Left kidney (tissue), 8 donors: ENCODE measurements around the gene BBS12. TPM values are rescaled to one million over a fixed set of nuclear protein-coding genes. Genes with fewer than 3 reads are reported as not detected.

ENCODE experiments used
- DNase-seq: peaks from one replicate; pipeline ENCODE4 v3.0.0-alpha.2; 2013
- long read RNA-seq, 8 donors: transcript quantifications; one replicate each; lab custom pipeline, GENCODE V29; 2026
- polyA plus RNA-seq: library from polyadenylated mRNA; unstranded; fragments of 120-200 nt; gene quantifications from one replicate; pipeline ENCODE4 v1.2.1, GENCODE V29; 2013; ENCODE audit not compliant: insufficient read length

BBS12 gene
- 15.7 TPM for polyA plus RNA-seq
- long read RNA-seq, donor 1, transcript BBS12-201 (2 exons, 3,244 nt): major isoform, 9 of 9 reads
- long read RNA-seq, donor 1, partial matches to known transcripts: 0 of 9 reads
- long read RNA-seq, donor 1, other reads (novel, unspliced or antisense): 0 of 9 reads
- long read RNA-seq, donor 2, transcript BBS12-201 (2 exons, 3,244 nt): major isoform, 9 of 9 reads
- long read RNA-seq, donor 2, partial matches to known transcripts: 0 of 9 reads
- long read RNA-seq, donor 2, other reads (novel, unspliced or antisense): 0 of 9 reads
- long read RNA-seq, donor 3, transcript BBS12-201 (2 exons, 3,244 nt): major isoform, 6 of 6 reads
- long read RNA-seq, donor 3, partial matches to known transcripts: 0 of 6 reads
- long read RNA-seq, donor 3, other reads (novel, unspliced or antisense): 0 of 6 reads
- long read RNA-seq, donor 4: 0 reads
- long read RNA-seq, donor 5, transcript BBS12-201 (2 exons, 3,244 nt): major isoform, 7 of 7 reads
- long read RNA-seq, donor 5, partial matches to known transcripts: 0 of 7 reads
- long read RNA-seq, donor 5, other reads (novel, unspliced or antisense): 0 of 7 reads
- long read RNA-seq, donor 6, partial matches to known transcripts: 0 of 3 reads
- long read RNA-seq, donor 6, other reads (novel, unspliced or antisense): 0 of 3 reads
- long read RNA-seq, donor 7, transcript BBS12-201 (2 exons, 3,244 nt): major isoform, 8 of 8 reads
- long read RNA-seq, donor 7, partial matches to known transcripts: 0 of 8 reads
- long read RNA-seq, donor 7, other reads (novel, unspliced or antisense): 0 of 8 reads
- long read RNA-seq, donor 8, partial matches to known transcripts: 0 of 4 reads
- long read RNA-seq, donor 8, other reads (novel, unspliced or antisense): 0 of 4 reads

DNA sequence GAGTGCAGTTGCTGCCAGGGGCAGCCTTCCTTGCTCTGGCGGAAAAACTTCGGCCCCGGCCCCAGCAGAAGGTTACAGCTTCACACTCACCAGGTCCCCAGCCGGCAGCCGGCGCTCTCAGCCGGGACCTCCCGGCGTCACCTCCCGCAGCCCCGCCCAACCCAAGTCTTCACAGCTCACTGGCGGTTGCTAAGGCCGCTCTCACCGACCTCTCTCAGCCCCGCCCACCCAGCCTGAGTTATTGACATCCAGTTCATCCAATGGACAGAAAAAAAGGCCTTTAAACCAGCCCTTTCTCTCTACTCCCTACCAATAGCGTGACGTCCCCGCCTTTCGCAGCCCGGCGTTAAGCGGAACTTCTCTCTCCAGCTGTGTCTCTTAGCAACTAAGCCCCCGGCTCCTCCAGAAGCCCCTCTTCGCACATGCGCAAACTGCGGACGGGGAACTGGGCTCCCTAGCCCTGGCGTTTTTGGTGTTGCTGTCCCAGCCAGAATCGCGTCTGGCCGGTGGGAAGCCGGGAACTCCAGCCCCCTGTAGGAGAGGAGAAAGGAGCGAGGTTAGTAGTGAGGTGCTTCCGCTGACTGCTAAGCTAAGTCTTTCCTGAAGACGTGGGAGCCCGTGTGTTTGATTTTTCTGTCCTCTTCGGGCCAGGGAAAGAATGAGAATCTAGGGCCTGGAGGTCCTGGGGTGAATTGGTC, at the start of gene BBS12:
Gene BBS12, plus strand, starts transcription at position 376 of the 698 bp plus-strand sequence. CDS start 9,189 bp downstream, outside the sequence.
- peak; percentile 100 for DNase-seq

DNA sequence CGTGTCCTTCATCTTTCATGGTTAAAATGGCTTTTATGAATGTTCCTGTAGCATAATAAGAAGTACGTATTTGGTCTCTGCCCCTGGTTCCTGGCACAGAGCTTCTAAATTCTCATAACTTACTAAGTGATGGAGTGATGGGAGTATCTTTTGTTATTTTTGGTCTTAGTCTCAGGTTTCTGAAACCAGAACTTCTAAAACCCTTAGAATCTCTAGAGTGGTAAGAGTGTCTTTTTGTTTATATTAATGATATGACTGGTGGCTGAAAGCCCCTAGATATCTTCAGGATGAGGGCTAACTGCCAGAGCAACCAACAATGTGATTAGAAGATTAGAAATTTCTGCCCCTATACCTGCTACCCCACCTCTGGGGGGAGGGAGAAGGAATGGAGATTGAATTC, 45.8 kb upstream of the BBS12 start:
- DNase-seq: no peak

DNA sequence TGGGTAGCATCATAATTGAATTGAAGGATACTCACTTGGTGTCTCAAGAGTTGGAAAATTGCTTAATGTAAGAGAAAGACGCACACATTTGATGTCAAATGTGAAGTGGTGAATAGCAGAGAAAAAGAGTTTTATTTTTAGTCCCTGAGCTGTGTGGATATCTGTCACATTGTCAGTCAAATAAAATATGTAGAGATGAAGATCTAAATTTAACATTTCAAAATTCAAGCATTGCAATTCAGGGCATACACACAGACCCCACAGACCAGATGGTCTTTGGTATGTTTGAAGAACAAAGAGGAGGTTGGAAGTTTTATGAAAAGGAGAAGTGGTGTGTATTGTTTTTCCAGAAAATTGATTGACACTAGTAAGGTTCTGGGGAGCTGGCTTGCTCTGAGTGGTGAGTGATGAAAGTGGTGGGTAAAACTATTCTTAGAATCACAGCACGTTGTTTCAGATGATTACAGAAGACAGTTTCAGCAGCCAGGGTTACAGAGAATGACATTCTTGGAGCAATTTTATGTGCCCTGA, 44.9 kb upstream of the BBS12 start:
- no peak for DNase-seq

DNA sequence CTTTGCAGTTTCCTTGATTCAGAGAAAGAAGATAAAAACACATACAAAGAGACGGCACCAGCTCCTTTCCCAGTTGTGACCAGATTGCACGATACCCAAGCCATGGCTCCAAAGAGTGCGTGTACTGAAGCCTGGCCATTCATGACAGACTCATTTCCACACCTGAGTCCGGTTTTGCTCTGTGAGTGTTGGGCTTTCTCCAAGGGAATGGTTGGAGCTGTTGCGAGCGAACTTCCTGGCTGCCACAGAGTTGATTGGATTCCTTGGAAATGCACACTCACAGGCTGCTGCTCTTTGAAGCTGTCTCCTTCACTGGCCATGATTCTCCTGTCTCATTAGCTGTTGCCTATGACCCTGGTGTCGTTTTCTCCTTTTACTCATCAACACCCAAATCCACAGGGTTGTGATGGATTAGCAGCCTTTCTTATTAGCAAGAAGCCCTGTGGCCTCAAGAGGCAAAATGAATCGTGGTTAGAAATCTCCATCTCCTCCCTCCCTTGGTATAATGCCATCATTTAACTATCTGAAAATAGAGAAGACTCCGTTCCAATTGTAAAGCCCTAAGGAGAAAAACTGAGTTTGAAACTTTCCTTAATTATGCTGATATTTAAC, 43.9 kb upstream of the BBS12 start:
- DNase-seq: no peak

DNA sequence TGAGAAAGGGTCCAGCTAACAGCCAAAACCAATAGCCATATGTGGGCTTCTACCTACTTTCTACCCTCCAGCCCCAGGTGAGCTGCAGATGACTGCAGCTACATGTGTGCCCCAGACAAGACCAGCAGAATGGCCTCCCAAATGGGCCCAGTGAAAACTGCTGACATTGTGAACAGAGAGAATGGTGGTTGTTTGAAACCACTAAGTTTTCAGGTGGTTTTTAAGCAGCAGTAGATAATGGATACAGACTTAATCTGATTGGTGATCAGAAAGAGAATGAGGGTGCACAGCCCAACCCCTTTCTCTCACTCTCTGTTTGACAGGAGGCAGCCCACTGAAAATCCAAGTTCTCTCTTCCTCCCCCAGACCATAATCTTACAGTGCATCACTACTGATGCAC, 42.5 kb upstream of the BBS12 start:
- no peak for DNase-seq

DNA sequence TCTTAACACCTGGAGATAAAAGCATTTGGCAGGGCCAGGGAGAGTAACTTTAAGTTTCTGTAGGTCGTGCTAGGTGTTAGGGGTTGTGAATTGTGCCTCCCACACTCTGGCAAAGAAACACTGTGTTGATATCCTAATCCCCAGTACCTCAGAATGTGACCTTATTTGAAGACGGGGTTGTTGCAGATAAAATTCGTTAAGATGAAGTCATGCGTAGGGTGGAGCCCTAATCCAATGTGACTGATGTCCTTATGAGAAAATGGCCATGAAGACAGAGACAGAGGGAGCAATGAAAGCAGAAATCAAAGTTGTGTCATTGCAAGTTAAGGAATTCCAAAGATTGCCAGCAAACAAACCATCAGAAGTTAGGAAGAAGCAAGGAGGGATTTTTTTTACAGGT, 40.5 kb upstream of the BBS12 start:
- DNase-seq: no peak

DNA sequence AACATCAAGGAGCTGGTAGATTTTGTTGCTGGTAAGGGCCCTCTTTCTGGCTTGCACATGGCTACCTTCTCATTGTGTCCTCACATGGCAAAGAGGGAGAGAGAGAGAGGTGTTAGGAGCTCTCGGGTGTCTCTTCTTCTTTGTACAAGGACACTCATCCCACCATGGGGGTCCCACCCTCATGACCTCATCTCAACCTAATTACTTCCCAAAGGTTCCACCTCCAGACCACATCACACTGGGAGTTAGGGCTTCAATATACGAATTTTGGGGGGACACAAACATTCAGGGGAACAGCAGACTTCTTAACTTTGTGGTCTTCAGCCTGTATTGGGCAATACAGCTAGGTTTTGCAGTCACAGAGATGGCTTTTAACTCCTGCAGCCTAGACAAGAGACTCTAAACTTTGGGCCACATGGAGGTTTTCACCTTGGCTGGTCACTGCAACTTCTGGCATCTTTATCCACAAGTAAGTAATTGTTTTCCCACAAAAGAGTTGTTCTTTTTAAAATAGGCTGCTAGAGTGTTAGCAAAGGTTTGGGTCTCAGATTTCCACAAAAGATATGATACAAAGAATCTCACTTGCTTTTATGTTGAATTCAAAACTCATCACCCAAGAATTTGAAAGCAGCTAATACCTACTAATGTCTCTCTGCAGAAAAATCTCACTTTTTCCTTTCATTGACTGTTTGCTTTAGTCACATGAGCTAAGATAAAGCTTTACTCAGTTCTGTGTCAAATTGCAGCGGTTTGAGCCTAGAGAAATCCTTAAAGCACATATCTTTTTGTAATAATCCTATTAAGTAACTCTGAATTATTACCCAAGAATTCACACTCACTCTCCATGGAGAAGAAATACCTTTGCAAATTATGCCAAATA, 39.6 kb upstream of the BBS12 start:
- DNase-seq: no peak

DNA sequence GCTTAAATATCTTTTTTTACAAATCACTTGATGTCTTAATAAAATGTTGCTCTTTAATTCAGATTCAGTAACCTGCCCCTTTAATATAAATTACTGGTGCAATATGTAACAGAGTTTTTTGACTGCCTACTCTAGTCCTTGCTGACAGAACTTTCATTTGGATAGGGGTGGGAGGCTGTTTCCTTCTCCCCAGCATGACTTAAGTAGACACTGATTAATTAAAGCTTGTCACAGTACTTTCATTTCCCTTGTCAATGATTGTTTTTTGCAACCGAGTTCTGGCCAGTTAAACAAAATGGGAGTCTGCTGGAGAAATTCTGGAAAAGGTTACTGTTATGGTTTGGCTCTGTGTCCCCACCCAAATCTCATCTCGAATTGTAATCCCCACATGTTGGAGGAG, 37.3 kb upstream of the BBS12 start:
- no peak for DNase-seq

DNA sequence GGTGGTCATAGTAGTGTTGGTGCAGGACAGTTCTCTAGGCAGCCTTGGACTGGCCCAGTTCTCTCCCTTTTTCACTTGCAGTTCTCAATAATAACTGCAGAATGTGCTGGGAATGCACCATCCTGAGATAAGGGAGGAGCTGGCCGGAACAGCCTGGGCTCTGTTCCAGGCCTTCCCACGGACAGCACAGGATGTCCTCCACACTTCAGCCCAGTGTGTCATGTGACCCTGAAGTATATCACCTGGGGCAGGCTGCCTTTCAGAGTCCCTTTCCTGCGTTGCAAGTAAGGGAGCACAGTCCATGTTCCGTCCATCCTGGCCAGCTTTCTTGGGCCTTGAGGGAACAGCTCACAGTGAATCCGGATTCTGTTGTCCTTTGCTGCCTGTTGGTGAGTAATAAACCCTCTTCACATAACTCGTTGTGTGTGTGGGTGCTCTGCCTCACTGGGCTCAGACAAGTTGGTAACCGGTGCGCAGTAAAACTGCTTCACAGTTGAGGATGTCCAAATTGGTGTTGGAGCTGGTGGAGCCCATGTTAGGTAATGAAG, 32.3 kb upstream of the BBS12 start:
- DNase-seq: no peak

DNA sequence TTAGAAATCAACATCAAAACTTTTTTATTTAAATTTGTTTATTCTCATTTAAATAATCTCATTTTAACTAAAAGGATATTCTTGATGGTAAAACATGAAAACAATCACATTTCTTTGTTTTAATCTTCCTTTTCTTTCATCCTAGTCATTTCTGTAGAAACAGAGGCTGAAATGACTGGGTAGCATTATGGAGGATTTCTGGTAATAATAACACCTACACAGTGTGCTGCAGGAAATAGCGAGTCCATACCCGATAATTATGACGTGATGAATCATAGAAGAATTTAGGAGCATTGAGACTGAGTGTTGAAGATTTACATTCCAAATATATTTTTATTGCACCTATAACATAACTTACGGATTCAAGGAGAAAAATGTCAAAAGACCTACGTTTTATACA, 31.4 kb upstream of the BBS12 start:
- no peak for DNase-seq

DNA sequence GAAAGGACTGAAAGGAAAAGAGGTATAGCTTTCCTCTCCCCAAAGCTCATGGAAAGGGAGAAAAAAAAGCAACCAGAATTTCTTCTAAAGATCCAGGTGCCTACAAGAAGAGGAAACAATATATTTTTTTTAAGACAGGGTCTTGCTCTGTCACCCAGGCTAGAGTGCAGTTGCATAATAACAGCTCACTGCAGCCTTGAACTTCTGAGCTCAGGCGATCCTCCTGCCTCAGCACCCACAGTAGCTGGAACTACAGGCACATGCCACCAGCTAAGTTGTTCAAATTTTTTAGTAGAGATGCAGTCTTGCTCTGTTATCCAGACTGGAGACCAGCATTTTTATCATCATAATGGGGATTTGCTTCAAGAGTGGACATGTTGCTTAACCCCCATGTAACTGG, 30.5 kb upstream of the BBS12 start:
- no peak for DNase-seq

DNA sequence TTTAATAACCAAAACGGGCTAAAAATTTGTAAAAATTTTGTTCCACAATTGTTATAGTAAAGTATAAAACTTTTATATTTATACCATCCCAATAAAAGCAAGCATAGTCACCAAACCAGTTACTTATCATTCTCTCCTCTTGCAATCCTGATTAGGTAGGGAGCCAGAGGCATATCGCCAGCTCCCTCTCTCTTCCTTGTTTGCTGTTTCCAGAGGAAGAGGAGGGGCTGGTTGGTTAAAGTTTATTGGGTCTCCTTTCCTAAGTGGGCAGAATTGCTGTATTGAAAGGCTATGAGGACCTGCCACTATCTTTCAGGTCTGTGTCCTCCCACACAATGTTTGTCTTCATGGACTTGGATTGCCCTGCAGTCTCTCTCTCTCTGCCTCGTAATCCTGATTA, 29.6 kb upstream of the BBS12 start:
- DNase-seq: no peak

DNA sequence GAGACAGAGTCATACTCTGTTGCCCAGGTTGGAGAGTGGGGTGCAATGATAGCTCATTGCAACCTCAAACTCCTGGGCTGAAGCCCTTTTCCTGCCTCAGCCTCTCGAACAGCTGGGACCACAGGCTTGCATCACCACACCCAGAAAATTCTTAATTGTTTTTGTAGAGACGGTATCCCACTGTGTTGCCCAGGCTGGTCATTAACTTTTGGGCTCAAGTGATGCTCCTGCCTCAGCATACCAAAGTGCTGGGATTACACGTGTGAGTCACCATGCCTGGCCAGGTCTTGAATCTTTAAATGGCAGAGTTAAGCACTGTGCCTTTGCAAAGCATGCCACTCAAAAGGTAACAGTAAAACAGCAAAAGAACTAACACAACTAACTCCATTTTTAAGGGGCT, 28.6 kb upstream of the BBS12 start:
- no peak for DNase-seq

DNA sequence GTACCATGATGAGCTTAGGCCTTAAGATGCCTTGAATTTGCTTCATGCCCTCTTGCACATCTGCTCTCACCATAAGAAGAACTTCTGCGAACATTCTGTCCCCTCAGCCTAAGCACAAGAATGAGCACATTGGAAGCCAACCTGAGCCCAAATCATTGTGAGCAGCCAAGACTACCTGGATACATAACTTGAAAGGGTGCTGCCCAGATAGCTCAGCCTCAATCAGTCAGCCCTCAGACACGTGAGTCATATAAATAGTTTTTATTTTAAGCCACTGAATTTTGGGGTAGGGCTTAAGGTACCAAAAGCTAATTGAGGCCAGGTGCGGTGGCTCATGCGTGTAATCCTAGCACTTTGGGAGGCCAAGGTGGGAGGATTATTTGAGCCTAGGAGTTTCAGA, 27.5 kb upstream of the BBS12 start:
- no peak for DNase-seq

DNA sequence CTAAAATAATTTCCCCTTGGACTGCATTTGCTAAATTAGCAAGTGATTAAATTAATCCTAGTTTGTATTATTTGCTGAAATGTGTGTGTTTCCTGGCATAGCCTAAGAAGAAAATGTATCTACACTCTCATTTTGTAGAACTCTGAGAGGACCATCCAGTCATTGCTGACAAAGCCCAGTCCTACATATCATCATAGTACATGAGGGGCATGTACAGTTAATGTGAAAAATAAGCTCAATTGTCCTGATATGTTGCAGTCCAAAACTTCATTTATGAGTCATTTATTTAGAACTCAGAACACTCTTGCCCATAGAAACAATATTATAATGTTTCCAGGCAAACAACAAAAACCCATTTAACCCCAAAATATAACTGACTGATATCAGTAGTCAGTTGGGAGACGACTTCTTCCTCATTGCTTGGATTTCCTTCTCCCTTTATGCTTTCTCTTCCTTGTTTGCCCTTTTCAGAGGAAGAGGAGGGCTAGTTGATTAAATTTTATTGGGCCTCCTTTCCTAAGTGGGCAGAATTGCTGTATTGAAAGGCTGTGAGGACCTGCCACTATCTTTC, 26.9 kb upstream of the BBS12 start:
- DNase-seq: no peak

DNA sequence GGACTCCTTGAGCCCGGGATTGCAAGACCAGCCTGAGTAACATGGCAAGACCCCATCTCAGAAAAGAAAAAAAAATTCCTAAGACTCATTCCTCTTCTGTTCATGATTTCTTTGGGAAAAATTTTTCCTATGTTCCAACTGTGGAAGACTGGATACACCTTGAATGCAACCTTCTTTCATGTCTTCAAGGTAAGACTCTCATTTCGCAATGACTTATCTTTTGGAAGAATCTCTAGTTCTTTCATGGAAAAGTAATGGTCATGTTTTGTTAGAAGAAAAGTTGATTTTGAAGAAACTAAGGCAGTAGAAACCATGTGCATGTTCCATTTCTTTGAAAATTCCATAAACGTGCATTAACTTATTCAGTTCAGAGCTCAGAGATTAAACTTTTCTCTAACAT, 26.0 kb upstream of the BBS12 start:
- no peak for DNase-seq

DNA sequence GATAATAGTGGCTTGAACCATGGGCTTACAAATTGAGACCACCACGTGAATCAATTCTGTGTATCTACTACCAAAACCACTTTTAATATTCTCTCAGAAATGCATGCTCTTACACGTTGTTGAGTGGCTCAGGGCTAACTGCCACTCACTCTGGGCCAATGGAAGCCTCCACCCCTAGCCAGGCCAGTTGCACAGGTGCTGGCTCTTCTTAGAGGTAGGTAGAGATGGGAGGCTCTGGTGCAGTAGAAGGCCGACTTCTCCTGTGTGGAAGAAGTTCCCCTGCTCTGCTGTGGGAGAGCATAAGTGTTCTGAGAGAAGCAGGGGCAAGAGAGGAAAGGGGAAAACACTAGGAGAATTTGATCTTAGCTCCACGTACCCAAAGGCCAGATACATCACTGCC, 25.0 kb upstream of the BBS12 start:
- DNase-seq: no peak

DNA sequence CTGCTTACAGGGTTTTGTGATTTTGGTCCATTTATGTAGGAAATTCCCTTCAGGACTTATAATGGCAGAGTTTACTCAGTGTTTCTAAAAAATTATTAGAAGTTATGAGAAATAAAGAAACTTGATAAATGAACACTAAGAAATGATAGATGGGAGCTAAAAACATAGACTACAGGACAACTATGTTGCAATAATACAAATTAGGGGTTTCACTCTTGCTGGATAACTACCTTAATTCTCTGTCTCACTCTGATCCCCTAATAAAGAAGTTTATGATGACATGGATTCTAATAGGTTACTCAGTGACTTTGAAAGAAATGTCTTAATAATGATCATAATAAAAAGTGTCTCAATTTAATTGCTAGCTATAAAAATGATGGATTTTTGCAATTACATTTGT, 23.3 kb upstream of the BBS12 start:
- DNase-seq: no peak

DNA sequence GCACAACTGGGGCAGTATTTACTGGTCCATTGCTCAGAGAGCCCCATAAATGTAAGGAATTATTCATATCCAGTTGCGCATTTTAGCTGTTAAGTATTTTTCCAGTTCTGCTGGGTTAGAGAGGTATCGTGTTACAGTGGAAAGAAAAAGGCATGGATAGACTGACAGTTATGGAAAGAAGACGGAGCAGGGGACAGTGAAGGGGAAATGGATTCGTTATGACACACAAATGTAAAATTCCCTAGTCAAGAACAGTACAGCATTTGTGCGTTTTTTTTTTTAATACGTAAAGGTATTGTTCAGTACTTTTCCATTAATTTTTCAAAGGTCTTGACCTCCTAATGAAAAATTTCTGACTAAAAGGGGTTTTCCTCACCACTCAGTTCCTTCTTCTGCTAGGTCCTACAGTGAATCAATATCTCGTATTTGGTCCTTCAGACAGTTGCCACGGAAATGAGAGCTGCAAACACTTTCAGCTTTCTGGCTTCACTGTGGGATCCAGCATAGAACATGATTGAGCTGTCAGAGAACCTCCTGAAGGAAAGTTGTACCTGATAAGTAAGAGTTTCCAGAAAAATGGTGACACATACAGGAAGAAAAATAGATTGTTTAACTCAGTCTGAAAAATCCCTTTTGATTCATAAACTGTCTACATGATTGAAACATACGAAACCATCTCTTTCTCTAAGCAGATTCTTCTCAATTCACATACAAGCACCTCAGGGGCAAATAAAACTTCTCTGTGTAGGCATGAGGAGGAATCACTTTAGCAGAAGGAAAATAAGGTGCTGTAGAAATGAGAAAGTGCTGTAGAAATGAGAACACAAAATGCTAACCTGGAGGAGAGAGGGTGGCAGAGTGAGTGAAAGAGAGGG, 21.8 kb upstream of the BBS12 start:
- DNase-seq: no peak
